GM12872 (cell line): ENCODE measurements around the gene SFTPB.
A peak's percentile ranks its signal among the peaks of the same experiment; 100 is the strongest.

Experiments
- TF ChIP-seq, protein P1 (sequence below): IDR thresholded peaks from 3 replicates; pipeline ENCODE4 v1.5.1; 2011; ENCODE audit warnings: low read depth, mild to moderate bottlenecking, low read length, moderate library complexity; ENCODE audit not compliant: insufficient read depth

The SFTPB gene

DNA sequence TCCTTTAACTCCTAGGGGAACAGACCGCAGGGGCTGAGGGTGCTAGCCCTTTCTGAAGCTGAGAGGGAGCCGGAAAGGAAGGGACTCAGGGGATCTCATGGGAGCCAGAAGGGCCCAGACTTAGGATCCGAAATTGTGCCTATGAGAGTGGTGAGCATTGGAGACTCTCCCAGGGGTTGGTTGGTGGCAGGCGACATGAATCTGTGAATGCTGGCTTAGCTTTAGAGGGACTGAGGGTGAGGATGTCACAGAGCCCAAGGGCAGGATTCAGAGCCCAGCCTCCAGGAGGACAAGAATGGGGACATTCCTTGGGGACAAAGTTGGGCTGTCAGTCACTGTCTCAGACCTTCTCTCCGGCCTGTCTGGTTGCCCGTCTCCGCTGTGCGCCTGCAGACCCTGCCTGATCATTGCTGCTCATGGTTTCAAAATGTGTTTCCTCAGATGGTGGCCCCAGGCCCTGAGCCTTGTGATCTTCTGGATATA, 43.6 kb upstream of the SFTPB start:
- TF ChIP-seq, protein P1, sequence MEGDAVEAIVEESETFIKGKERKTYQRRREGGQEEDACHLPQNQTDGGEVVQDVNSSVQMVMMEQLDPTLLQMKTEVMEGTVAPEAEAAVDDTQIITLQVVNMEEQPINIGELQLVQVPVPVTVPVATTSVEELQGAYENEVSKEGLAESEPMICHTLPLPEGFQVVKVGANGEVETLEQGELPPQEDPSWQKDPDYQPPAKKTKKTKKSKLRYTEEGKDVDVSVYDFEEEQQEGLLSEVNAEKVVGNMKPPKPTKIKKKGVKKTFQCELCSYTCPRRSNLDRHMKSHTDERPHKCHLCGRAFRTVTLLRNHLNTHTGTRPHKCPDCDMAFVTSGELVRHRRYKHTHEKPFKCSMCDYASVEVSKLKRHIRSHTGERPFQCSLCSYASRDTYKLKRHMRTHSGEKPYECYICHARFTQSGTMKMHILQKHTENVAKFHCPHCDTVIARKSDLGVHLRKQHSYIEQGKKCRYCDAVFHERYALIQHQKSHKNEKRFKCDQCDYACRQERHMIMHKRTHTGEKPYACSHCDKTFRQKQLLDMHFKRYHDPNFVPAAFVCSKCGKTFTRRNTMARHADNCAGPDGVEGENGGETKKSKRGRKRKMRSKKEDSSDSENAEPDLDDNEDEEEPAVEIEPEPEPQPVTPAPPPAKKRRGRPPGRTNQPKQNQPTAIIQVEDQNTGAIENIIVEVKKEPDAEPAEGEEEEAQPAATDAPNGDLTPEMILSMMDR, result no peak

DNA sequence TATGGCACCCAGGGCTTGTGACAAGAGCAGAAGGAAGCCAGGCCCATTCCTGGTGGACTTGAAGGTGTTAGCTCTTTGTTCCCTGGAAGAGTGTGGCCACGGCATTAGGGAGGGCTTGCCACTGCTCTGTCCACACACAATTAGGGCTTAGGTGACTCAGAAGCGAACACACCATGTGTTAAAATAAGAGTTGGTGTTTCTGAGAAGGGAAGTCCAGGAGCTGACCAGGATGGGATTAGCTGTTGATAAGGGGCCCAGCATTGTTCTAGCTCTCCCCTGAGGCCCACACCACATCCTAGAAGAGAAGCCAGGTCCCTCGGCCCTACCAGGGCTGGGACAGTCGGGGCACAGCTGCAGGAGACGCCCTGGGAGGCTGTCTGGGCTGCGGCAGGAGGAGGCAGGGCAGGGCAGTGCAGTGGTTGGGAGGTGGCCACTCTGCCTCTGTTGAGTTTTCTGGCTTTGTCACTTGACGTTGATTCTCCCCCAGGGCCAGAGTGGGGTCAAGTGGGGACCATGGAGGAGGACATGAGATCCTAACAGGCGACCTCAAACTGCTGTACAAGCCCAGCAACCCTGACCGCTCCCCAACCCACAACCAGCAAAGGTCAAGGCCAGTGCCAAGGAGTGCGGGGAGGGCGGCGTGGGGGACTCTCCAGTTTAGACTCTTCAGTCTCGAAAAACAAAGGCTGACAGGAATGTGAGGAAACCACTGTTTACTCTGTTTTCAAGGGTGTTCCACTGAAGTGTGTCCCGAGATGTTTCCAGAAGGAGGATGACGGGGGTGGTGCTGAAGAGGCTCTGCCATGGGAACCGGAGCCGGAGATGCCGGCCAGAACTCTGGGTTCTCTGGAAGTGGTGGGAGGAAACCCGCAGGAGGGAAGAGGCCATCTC, 42.9 kb upstream of the SFTPB start:
- TF ChIP-seq, protein P1, result no peak

DNA sequence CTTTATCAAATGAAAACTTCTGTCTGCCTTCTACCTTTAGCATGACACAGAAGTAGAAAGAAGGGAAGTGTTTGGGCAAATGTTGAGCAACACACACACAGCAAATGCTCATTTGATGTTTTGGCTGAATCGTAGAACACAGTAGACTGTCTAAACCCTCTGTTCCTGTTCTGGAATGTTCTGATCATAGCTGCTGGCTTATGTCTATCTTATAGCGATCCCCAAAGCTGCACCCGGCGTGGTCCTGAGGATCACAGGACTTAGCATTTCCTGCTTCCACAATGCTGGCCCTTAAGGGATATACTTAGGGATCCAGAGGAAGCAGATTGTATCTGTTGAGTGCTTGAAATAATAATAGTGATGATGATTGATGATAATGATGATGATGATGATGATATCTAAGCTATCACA, 41.4 kb upstream of the SFTPB start:
- TF ChIP-seq, protein P1, result no peak

DNA sequence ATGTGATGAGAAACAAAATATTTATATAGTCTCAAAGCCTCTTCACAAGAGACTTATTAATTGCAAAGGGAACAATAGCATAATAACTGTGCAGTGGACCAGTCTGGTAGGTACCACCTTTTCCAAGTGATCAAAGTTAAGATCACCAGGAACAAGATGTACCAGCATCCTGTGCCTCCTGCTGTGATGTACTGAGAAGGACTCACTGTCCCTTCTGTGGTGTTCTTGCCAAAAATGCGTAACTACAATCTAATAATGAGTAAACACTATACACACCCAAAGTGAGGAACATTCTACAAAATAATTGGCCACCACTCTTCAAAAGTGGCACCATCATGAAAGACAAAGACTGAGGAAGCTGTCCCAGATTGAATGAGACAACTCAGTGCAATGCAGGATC, 40.6 kb upstream of the SFTPB start:
- TF ChIP-seq, protein P1, result no peak

DNA sequence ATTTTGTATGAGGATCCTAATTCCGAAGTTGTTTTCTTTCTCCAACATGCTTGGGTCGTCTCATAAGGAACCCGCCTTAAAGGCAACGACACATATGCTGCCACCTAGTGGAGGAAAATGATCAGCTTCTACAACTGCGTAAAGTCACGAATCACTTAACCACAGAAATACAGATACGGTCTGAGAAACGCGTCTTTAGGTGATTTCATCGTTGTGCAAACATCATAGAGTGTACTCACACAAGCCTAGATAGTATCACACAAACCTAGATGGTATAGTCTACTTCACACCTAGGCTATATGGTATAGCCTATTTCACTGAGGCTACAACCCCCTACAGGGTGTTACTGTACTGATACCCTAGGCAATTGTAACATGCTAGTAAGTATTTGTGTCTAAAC, 39.3 kb upstream of the SFTPB start:
- TF ChIP-seq, protein P1, result peak; percentile 84

DNA sequence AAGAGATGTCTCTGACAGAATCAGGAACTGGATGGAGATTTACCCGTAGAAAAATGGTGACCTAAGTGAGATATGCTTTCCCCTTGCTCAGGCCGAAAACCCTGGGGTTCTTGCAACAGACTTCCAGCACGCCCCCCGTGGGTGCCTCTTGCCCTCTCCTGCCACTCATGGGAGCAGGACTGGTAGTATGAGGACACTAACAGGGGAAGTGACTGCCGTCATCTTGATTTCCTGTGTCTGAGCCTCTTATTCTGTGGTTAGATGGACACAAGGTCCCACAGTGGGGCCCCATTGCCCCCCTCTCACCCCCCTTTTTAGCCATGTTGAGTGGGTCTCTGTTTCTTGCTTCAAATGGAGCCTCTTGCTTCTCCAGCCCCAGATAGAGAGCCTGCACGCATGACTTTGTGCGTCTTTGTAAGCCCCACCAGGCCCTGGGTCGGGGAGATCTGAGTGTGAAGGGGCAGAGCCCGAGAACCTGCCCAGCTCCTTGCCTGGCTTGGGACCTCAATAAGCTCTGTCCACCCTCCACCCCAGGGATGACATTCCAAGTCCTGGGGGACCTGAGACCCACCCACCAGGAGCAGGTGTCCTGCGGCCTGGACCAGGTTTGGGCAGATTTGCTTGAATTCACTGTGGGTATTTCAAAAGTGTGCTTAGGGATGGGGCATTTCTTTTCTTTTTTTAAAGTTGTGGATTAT, 38.7 kb upstream of the SFTPB start:
- TF ChIP-seq, protein P1, result no peak

DNA sequence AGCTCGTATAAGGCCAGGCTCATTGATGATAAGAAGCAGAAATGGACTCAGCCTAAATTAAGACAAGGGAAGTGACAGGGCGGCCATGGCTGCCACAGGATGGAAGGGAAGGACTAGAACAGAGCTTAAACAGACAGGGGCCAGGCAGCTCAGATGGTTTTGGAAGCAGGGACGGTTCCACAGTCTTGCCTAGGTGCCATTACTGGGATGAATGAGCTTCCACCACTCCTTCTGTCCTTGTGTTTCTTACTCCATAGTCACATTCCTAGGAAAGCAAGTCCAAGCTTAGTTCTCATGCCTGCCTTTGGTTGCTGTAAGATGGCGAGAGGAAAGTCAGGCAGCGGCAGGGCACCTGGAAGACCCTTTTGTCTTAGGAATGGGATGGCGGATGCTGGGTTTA, 38.1 kb upstream of the SFTPB start:
- TF ChIP-seq, protein P1, result no peak
